Cortex of kidney (tissue), 1 donor: ENCODE results near the gene LIX1.

Experiments
- DNase-seq: peaks from one replicate; lab custom pipeline; 2025; lab: John Stamatoyannopoulos, UW

LIX1 gene

GRCh38 chr5:97074859-97075489 lies 67.4 kb downstream of the LIX1 start:
- DNase-seq, result no peak

GRCh38 chr5:97073420-97073819 lies 69.0 kb downstream of the LIX1 start:
- no peak for DNase-seq

DNA sequence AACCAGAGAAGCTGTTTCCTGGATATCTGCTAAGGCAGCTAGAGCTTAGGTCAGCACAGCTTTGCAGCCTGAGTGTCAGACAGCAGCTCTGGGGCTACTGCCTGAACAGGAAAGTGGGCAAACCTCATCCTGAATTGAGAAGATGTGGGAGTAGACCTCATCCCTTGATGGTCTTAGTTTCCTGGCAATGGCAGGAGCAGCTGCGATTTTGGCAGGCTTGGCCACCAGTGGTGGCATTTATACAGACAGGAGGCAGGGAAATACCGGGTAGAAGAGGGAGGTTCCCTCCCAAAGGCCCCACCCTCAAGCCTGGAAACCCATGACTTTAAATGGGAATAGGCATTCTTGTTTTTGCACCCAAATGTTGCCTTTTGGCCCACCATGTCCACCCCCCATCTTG lies 69.7 kb downstream of the LIX1 start:
- no peak for DNase-seq

GRCh38 chr5:97071993-97072392 lies 70.4 kb downstream of the LIX1 start:
- no peak for DNase-seq

- DNase-seq, result no peak
Observed at GRCh38 chr5:97071101-97071500, 71.3 kb downstream of the LIX1 start.

GRCh38 chr5:97070234-97070633 lies 72.2 kb downstream of the LIX1 start:
- DNase-seq, result no peak

- DNase-seq, result no peak
Observed at GRCh38 chr5:97067296-97067850, 75.0 kb downstream of the LIX1 start.

DNA sequence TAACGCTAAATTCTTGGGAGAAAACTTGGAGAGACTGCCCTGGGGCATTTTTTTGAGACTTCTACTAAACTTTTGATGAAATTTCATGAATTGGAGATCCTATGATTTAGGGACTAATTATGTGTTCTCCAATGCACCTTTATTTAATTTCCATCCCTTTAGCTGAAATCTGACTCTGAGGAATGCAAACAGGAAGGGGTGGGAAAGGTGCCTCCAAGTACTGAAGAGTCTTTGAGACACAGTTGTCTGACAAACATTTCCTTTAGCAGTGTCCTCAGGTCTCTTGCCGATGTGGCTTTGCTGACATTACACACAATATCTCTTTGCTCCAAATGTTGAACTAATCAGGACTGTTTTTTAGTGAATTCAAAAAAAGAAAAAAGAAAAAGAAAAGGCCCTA lies 76.9 kb downstream of the LIX1 start:
- no peak for DNase-seq

DNA sequence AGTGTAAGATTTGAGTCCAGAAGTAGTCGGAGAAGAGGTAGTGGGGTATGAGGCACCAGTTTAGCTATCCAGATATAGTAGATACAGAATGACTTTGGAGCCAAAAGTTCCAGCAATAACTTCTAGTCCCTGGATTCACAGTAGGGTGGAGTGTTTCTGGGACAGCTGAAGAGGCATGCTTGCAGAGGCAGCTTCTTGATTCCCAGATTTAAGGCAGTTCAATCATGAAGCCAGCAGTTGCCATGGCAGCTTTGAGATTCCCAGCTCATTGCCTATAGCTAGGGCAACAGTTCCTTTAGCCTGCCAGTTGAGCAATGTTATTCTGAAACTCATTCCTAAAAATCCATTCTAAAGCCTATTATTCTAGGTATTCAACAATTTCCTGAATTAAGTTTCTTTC lies 79.2 kb downstream of the LIX1 start:
- no peak for DNase-seq

DNA sequence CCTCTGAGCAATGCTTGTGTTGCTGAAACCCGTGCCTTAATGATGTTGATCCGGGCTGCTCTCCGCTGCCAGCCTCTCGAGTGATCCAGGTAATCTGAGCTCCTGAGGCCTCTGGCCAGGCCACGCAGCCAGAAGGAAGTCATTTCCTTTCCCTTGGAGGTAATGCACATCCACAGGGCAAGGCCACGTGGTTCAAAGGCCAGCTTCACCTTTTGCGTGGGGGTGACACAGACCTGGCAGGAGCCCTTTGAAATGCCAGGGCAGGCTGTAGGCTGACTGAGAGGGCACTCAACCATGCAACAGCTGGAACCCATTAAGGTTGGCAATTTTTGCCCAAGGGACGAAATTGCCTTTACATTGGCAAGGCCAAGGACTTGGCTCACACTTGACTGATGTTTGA lies 80.4 kb downstream of the LIX1 start:
- no peak for DNase-seq

- DNase-seq, result no peak
Observed at GRCh38 chr5:97056263-97056662, 86.1 kb downstream of the LIX1 start.

- DNase-seq, result no peak
Observed at GRCh38 chr5:97049175-97049574, 93.2 kb downstream of the LIX1 start.

GRCh38 chr5:97047076-97047475 lies 95.3 kb downstream of the LIX1 start:
- no peak for DNase-seq

GRCh38 chr5:97046270-97046982 lies 96.0 kb downstream of the LIX1 start:
- DNase-seq, result no peak

- no peak for DNase-seq
Observed at GRCh38 chr5:97044052-97044451, 98.4 kb downstream of the LIX1 start.

- DNase-seq, result no peak
Observed at GRCh38 chr5:97043511-97043910, 98.9 kb downstream of the LIX1 start.

GRCh38 chr5:97042996-97043395 lies 99.4 kb downstream of the LIX1 start:
- no peak for DNase-seq
